Endothelial cell of umbilical vein (primary cell): Measurements from ENCODE around the gene STT3B. TPM values are rescaled to one million over a fixed set of nuclear protein-coding genes. Genes with fewer than 3 reads are reported as not detected.

Source experiments
- BruUV-seq: library from RNA; stranded (reverse); fragments of 400-500 nt; replicated peaks from 2 replicates; lab custom pipeline; 2021; lab: Mats Ljungman, UMichigan
- CTCF ChIA-PET: fragments of 300-600, 350-600 bp; sonication (Branson Sonifier 250); formaldehyde crosslinking; loops from one replicate; lab custom pipeline; 2021; ENCODE audit warnings: antibody characterized with exemption, inconsistent platforms; lab: Charles Lee
- POLR2A ChIA-PET: fragments of 300-600, 350-600 bp; sonication (Branson Sonifier 250); formaldehyde crosslinking; loops from one replicate; lab custom pipeline; 2021; ENCODE audit warnings: antibody characterized with exemption, inconsistent platforms; lab: Charles Lee
- DNase-seq: peaks from one replicate; pipeline ENCODE4 v3.0.0-alpha.2; 2011; ENCODE audit warnings: low read depth, low spot score
- FAIRE-seq: peaks from 2 replicates; lab custom pipeline; 2011; peaks lifted over from hg19 to GRCh38; lab: Jason Lieb, UNC
- H2AFZ ChIP-seq: 2 replicates; pipeline ENCODE4 v1.6.0; 2012; ENCODE audit warnings: low read depth, low read length, control low read depth, inconsistent platforms
- H3K27ac ChIP-seq: 2 replicates; pipeline ENCODE4 v1.5.1; 2011; ENCODE audit warnings: low read depth, mild to moderate bottlenecking, control low read depth, low read length, moderate library complexity; ENCODE audit not compliant: insufficient read depth
- H3K27me3 ChIP-seq, 2 experiments: 2 replicates each; pipeline versions ENCODE4 v1.6.0 to v1.6.1; 2011; ENCODE audit warnings: low read length in 2 of 2, mixed read lengths in 1 of 2; ENCODE audit not compliant: control insufficient read depth in 2 of 2, insufficient read depth in 2 of 2
- H3K36me3 ChIP-seq, 2 experiments: 2 replicates in 1 of 2; 3 replicates in 1 of 2; pipeline ENCODE4 v1.5.1; 2011; ENCODE audit warnings: low read length in 2 of 2, mild to moderate bottlenecking in 1 of 2, moderate library complexity in 1 of 2; ENCODE audit not compliant: control insufficient read depth in 2 of 2, insufficient read depth in 2 of 2; ENCODE audit errors: extremely low read depth in 1 of 2
- H3K4me1 ChIP-seq: 3 replicates; pipeline ENCODE4 v1.5.1; 2011; ENCODE audit warnings: mild to moderate bottlenecking, low read length; ENCODE audit not compliant: control insufficient read depth, insufficient read depth; ENCODE audit errors: extremely low read depth
- H3K4me2 ChIP-seq: 2 replicates; pipeline ENCODE4 v1.6.1; 2011; ENCODE audit warnings: low read length, control low read depth, mixed read lengths; ENCODE audit not compliant: insufficient read depth
- H3K4me3 ChIP-seq, 3 experiments: fragments of 200-600 bp in 1 of 3; sonication (generic), shearing (Covaris generic) in 1 of 3; replicated peaks in 1 of 3; 2 replicates each; pipeline ENCODE4 v1.5.1; 2011 to 2016; ENCODE audit warnings: control low read depth in 3 of 3, low read length in 3 of 3, mild to moderate bottlenecking in 2 of 3, inconsistent platforms in 1 of 3, low read depth in 1 of 3, moderate library complexity in 1 of 3; ENCODE audit not compliant: insufficient read depth in 1 of 3
- H3K79me2 ChIP-seq: 2 replicates; pipeline ENCODE4 v1.6.0; 2012; ENCODE audit warnings: low read length, inconsistent platforms; ENCODE audit not compliant: control insufficient read depth, insufficient read depth
- H3K9ac ChIP-seq: replicated peaks from 2 replicates; pipeline ENCODE3; 2011; ENCODE audit warnings: low read length, control low read depth; ENCODE audit not compliant: insufficient read depth; ENCODE audit errors: extremely low read depth
- H3K9me1 ChIP-seq: replicated peaks from 3 replicates; pipeline ENCODE4 v1.6.0; 2011; ENCODE audit warnings: mild to moderate bottlenecking, low read length; ENCODE audit not compliant: control insufficient read depth, insufficient read depth; ENCODE audit errors: extremely low read depth
- H3K9me3 ChIP-seq: replicated peaks from 2 replicates; pipeline ENCODE4 v1.5.1; 2012; ENCODE audit warnings: low read length, inconsistent platforms; ENCODE audit not compliant: control insufficient read depth, insufficient read depth
- H4K20me1 ChIP-seq: replicated peaks from 2 replicates; pipeline ENCODE3; 2011; ENCODE audit warnings: mild to moderate bottlenecking, low read length; ENCODE audit not compliant: control insufficient read depth, insufficient read depth; ENCODE audit errors: extremely low read depth
- EZH2 ChIP-seq: IDR thresholded peaks from 2 replicates; pipeline ENCODE4 v1.6.1; 2012; ENCODE audit warnings: borderline replicate concordance, low read depth, mild to moderate bottlenecking, moderate library complexity, low read length, inconsistent platforms; ENCODE audit not compliant: severe bottlenecking
- FOS ChIP-seq: IDR thresholded peaks from 2 replicates; pipeline ENCODE4 v1.6.1; 2011; ENCODE audit warnings: mild to moderate bottlenecking, low read length, moderate library complexity, borderline replicate concordance; ENCODE audit not compliant: insufficient read depth
- GATA2 ChIP-seq: IDR thresholded peaks from 2 replicates; pipeline ENCODE4 v1.7.0; 2011; ENCODE audit warnings: low read depth, mild to moderate bottlenecking, moderate library complexity, mixed read lengths, low read length; ENCODE audit not compliant: insufficient read length, insufficient read depth
- JUN ChIP-seq: IDR thresholded peaks from 2 replicates; pipeline ENCODE4 v1.6.1; 2011; ENCODE audit warnings: borderline replicate concordance, low read depth; ENCODE audit not compliant: insufficient read length, insufficient read depth
- MYC ChIP-seq: IDR thresholded peaks from one replicate; pipeline ENCODE4 v1.6.1; 2011; ENCODE audit warnings: mild to moderate bottlenecking, low read depth, low read length
- POLR2A ChIP-seq: IDR thresholded peaks from 2 replicates; pipeline ENCODE4 v1.6.1; 2012; ENCODE audit warnings: low read depth, mild to moderate bottlenecking, control low read depth, low read length
- POLR2AphosphoS5 ChIP-seq: IDR thresholded peaks from 2 replicates; pipeline ENCODE4 v1.6.1; 2012; ENCODE audit warnings: low read depth, mild to moderate bottlenecking, control low read depth, low read length, moderate library complexity; ENCODE audit not compliant: insufficient read depth
- dilution Hi-C: fragments of 300-500 bp; cut with MboI; formaldehyde crosslinking; loops from one replicate; pipeline ENCODE4 v1.15.0; 2019; ENCODE audit warnings: low sequenced_read_pairs; ENCODE audit not compliant: extremely low pct_ligation_motif_present
- intact Hi-C: fragments of 100-400 bp; cut with micrococcal nuclease; formaldehyde crosslinking; loops from one replicate; pipeline ENCODE4 v1.10.0; 2022
- polyA plus RNA-seq, 4 experiments: library from polyadenylated mRNA; depleted of rRNA in 3 of 4; stranded (reverse) in 3 of 4; unstranded in 1 of 4; fragments of >200 nt; gene quantifications; 2 replicates each; pipeline versions ENCODE4 v1.2.1 to v1.2.3, GENCODE V29; 2011 to 2012; ENCODE audit warnings: missing spikeins in 1 of 4
- total RNA-seq: library from RNA; stranded (reverse); gene quantifications from 2 replicates; pipeline ENCODE4 v1.2.3, GENCODE V29; 2021
- TF ChIP-seq, protein P1 (sequence below), 2 donors: IDR thresholded peaks; 1 replicate in 1 of 2; 2 replicates in 1 of 2; pipeline ENCODE4 v1.5.1; 2011; ENCODE audit warnings: low read length in 2 of 2, mild to moderate bottlenecking in 2 of 2, moderate library complexity in 2 of 2, control low read depth in 1 of 2, inconsistent platforms in 1 of 2, low read depth in 1 of 2; ENCODE audit not compliant: insufficient read depth in 1 of 2; ENCODE audit errors: extremely low read depth in 1 of 2
- TF ChIP-seq, protein P2 (sequence below): IDR thresholded peaks from 2 replicates; pipeline ENCODE4 v1.6.1; 2011; ENCODE audit not compliant: insufficient read depth, insufficient read length

Gene STT3B
- total and polyA plus RNA-seq, 2 donors (not counting 3 experiments of a cell fraction or from before 2014, with no cell fraction given) = 56.4 to 113 TPM

DNA sequence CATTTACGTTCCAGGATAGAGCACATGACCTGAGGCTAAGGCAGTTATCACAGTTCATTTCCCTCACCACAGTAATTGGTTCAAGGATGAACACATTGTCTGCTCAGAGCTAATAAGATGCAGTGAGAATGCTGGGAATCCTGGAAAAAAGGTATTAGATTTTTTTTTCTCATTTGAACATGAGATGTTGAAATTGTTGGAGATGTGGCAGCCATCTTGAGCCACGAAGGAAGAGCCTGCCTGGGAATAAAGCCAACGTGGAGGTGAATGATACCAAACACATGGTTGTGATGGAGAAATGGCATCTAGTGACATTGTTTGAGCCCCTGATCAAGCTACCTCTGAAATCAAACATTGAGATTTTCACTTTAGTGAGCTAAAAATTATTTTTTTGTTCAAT, 16.0 kb upstream of the STT3B start:
- Histone ChIP-seq H3K9me3 (no peaks in the 10 kb centered on the region), H3K9me1 (no peaks in the 10 kb centered on the region), H4K20me1 (no peaks in the 10 kb centered on the region), H3K27ac (no peak overlapping the region), H2AFZ (no peak overlapping the region), H3K36me3 (no peaks in the 10 kb centered on the region), H3K4me3 (no peak overlapping the region), H3K27me3 (peaks cover 2 to 3% of the 10 kb centered on the region in 2 experiments), H3K4me2 (no peak overlapping the region), H3K9ac (no peak overlapping the region), H3K4me1 (no peaks in the 10 kb centered on the region), H3K79me2 (no peaks in the 10 kb centered on the region)
- ChIA-PET CTCF (interaction anchor here (1.0 kb wide), 1 partner anchor 11 kb away, joined by 3 read pairs; no protein-coding TSS in a partner anchor), POLR2A (no interaction called here)
- TF ChIP-seq POLR2A (no peak), POLR2AphosphoS5 (no peak), FOS (no peak), MYC (no peak), GATA2 (no peak), JUN (no peak), EZH2 (no peak)
- TF ChIP-seq, protein P1, sequence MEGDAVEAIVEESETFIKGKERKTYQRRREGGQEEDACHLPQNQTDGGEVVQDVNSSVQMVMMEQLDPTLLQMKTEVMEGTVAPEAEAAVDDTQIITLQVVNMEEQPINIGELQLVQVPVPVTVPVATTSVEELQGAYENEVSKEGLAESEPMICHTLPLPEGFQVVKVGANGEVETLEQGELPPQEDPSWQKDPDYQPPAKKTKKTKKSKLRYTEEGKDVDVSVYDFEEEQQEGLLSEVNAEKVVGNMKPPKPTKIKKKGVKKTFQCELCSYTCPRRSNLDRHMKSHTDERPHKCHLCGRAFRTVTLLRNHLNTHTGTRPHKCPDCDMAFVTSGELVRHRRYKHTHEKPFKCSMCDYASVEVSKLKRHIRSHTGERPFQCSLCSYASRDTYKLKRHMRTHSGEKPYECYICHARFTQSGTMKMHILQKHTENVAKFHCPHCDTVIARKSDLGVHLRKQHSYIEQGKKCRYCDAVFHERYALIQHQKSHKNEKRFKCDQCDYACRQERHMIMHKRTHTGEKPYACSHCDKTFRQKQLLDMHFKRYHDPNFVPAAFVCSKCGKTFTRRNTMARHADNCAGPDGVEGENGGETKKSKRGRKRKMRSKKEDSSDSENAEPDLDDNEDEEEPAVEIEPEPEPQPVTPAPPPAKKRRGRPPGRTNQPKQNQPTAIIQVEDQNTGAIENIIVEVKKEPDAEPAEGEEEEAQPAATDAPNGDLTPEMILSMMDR (IDR thresholded peaks at IDR 0.05; ENCODE audit: extremely low read depth in 1 of 2, insufficient read depth in 1 of 2, low read depth in 1 of 2, low read length in 2 of 2) = no peak
- TF ChIP-seq, protein P2, sequence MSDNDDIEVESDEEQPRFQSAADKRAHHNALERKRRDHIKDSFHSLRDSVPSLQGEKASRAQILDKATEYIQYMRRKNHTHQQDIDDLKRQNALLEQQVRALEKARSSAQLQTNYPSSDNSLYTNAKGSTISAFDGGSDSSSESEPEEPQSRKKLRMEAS = no peak
- intact Hi-C loops (no loop called here), dilution Hi-C loops (no loop called here)
- no TSS peak for BruUV-seq
- DNase-seq (no peak), FAIRE-seq (no peak)
